Measurements from ENCODE around the gene DLG2. TPM values are rescaled to one million over a fixed set of nuclear protein-coding genes. Genes with fewer than 3 reads are reported as not detected.

Gene DLG2
- total RNA-seq, 2 experiments from 2014 or later = 6.9 to 8.2 TPM

DNA sequence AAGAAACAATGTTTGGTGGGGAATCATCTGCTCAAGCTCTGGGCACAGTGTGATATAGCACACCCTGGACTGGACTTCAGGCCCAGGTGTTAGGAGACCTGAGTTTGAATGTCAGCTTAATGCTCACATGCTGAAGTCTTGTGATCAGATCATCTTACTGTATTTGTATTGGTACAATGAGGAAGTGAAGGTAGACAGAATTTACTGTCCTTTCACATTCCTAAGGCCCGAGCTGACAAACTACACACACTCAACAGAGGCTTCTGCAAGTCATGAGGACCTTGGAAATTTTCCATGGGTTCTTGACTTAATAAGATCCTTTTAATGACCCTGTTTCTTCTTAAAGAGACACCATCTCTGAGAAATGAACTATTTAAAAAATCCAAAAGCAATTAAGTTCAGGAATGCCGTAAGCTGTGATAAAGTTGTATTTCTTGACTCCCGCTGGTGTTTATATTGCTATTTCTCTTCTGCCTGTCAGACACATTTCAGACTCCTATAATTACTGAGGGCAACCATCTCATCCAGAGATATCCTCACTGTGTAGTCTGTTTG is 802.0 kb downstream of the DLG2 start:
- Histone ChIP-seq H3K9me3 (ENCODE audit: low read length) (no peaks in the 10 kb centered on the region), H3K9me2 (ENCODE audit: insufficient read depth, low read length) (no peaks in the 10 kb centered on the region), H3K4me2 (ENCODE audit: low read length) (no peak overlapping the region), H3K4me3 (ENCODE audit: low read depth, low read length, poor library complexity, severe bottlenecking) (no peak overlapping the region), H3K27ac (ENCODE audit: low read depth, low read length, poor library complexity, severe bottlenecking) (no peak overlapping the region), H4K20me1 (ENCODE audit: insufficient read depth, low read length) (no peaks in the 10 kb centered on the region), H3K4me1 (ENCODE audit: insufficient read depth, low read length, poor library complexity, severe bottlenecking) (no peaks in the 10 kb centered on the region), H3K79me2 (ENCODE audit: insufficient read depth, low read depth, low read length) (no peaks in the 10 kb centered on the region), H2AFZ (ENCODE audit: low read length) (no peak overlapping the region), H3K36me3 (ENCODE audit: insufficient read depth, low read length) (no peaks in the 10 kb centered on the region)
- ChIA-PET CTCF (ENCODE audit: unreplicated experiment) (no interaction called here), POLR2A (interaction anchor here (0.7 to 0.9 kb wide), 2 partner anchors 8 to 26 kb away, joined by 3 to 6 read pairs; no protein-coding TSS in a partner anchor)
- TF ChIP-seq, protein P1, sequence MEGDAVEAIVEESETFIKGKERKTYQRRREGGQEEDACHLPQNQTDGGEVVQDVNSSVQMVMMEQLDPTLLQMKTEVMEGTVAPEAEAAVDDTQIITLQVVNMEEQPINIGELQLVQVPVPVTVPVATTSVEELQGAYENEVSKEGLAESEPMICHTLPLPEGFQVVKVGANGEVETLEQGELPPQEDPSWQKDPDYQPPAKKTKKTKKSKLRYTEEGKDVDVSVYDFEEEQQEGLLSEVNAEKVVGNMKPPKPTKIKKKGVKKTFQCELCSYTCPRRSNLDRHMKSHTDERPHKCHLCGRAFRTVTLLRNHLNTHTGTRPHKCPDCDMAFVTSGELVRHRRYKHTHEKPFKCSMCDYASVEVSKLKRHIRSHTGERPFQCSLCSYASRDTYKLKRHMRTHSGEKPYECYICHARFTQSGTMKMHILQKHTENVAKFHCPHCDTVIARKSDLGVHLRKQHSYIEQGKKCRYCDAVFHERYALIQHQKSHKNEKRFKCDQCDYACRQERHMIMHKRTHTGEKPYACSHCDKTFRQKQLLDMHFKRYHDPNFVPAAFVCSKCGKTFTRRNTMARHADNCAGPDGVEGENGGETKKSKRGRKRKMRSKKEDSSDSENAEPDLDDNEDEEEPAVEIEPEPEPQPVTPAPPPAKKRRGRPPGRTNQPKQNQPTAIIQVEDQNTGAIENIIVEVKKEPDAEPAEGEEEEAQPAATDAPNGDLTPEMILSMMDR (conservative IDR thresholded peaks at IDR 0.05; ENCODE audit: low read length) = no peak
- TF ChIP-seq EZH2phosphoT487 (IDR thresholded peaks at IDR 0.05; ENCODE audit: borderline replicate concordance, low read depth, low read length) = no peak
- BruUV-seq (replicated peaks) = no TSS peak
- no peak for DNase-seq (ENCODE audit: low spot score)
- intact Hi-C loops (cut with micrococcal nuclease; ENCODE audit: unreplicated experiment) = no loop called here

DNA sequence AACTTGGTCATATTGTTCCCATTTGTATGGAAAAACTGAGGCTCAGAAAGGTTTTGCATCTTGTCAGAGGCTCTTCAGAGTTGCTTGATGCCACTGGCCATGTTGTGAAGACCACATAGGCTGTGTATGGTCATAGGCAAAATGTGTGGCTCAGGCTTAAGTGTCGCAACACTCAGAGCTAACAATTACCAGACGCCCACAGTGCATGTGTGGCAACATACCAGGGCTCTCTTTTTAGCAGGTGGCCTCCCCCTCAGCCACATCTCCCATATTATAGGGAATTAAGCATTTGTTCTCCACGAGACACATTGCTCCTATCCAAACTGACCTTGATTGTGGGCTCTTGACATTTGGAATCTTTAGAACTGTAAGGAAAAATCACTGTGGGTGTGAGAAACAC is 802.5 kb downstream of the DLG2 start:
- H3K9me3 ChIP-seq (ENCODE audit: low read length) = no peaks in the 10 kb centered on the region

DNA sequence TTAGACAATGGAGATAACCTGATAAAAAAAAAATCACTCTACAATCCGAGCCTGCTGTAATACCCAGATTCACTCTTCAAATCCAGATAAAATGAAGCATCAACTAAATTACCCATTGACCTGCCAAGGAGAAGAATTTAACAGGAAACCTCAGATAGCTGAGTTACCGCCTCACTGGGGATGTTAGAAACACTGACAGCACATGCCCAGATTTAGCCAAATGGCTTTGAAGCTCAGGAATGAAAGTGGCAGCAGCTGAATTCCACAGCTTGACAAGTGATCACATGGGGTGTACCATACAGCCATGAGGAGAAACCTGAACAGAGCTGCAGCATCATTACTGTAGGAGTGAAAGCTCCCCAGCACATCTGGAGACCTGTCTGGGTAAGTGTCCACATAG is 807.6 kb downstream of the DLG2 start:
- POLR2A ChIA-PET = no interaction called here

More for the DNA sequence above, 802.5 kb downstream of the DLG2 start:
- no peak overlapping the region for H3K27ac ChIP-seq (ENCODE audit: low read depth, low read length, poor library complexity, severe bottlenecking)
- POLR2A ChIA-PET = interaction anchor here (0.9 kb wide), 1 partner anchor 9 kb away, joined by 6 read pairs; no protein-coding TSS in a partner anchor
- BruUV-seq (replicated peaks) = no TSS peak
- H3K4me1 ChIP-seq (ENCODE audit: insufficient read depth, low read length, poor library complexity, severe bottlenecking) = no peaks in the 10 kb centered on the region
- H2AFZ ChIP-seq (ENCODE audit: low read length) = no peak overlapping the region
- CTCF ChIA-PET (ENCODE audit: unreplicated experiment) = no interaction called here
- no peak for DNase-seq (ENCODE audit: low spot score)
- H3K79me2 ChIP-seq (ENCODE audit: insufficient read depth, low read depth, low read length) = no peaks in the 10 kb centered on the region
- H3K4me3 ChIP-seq (ENCODE audit: low read depth, low read length, poor library complexity, severe bottlenecking) = no peak overlapping the region
- no peaks in the 10 kb centered on the region for H3K9me2 ChIP-seq (ENCODE audit: insufficient read depth, low read length)
- no peak overlapping the region for H3K4me2 ChIP-seq (ENCODE audit: low read length)
- TF ChIP-seq EZH2phosphoT487 (IDR thresholded peaks at IDR 0.05; ENCODE audit: borderline replicate concordance, low read depth, low read length) = no peak
- TF ChIP-seq, protein P1 (conservative IDR thresholded peaks at IDR 0.05; ENCODE audit: low read length) = no peak
- H4K20me1 ChIP-seq (ENCODE audit: insufficient read depth, low read length) = no peaks in the 10 kb centered on the region
- no peaks in the 10 kb centered on the region for H3K36me3 ChIP-seq (ENCODE audit: insufficient read depth, low read length)
- intact Hi-C loops (cut with micrococcal nuclease; ENCODE audit: unreplicated experiment) = no loop called here

More for the DNA sequence above, 807.6 kb downstream of the DLG2 start:
- H3K4me3 ChIP-seq (ENCODE audit: low read depth, low read length, poor library complexity, severe bottlenecking) = no peak overlapping the region
- no peaks in the 10 kb centered on the region for H3K9me3 ChIP-seq (ENCODE audit: low read length)
- H3K79me2 ChIP-seq (ENCODE audit: insufficient read depth, low read depth, low read length) = no peaks in the 10 kb centered on the region
- H3K9me2 ChIP-seq (ENCODE audit: insufficient read depth, low read length) = no peaks in the 10 kb centered on the region
- intact Hi-C loops (cut with micrococcal nuclease; ENCODE audit: unreplicated experiment) = no loop called here
- TF ChIP-seq, protein P1 (conservative IDR thresholded peaks at IDR 0.05; ENCODE audit: low read length) = no peak
- TF ChIP-seq EZH2phosphoT487 (IDR thresholded peaks at IDR 0.05; ENCODE audit: borderline replicate concordance, low read depth, low read length) = no peak
- H3K27ac ChIP-seq (ENCODE audit: low read depth, low read length, poor library complexity, severe bottlenecking) = no peak overlapping the region
- CTCF ChIA-PET (ENCODE audit: unreplicated experiment) = no interaction called here
- H3K36me3 ChIP-seq (ENCODE audit: insufficient read depth, low read length) = no peaks in the 10 kb centered on the region
- H3K4me2 ChIP-seq (ENCODE audit: low read length) = no peak overlapping the region
- BruUV-seq (replicated peaks) = no TSS peak
- no peak overlapping the region for H2AFZ ChIP-seq (ENCODE audit: low read length)
- no peak for DNase-seq (ENCODE audit: low spot score)
- no peaks in the 10 kb centered on the region for H4K20me1 ChIP-seq (ENCODE audit: insufficient read depth, low read length)
- H3K4me1 ChIP-seq (ENCODE audit: insufficient read depth, low read length, poor library complexity, severe bottlenecking) = no peaks in the 10 kb centered on the region
